HG02610 (cell line): ENCODE results near the gene SARS1.
"Not testable (repeated sequence)": the region's sequence is repeated elsewhere in the genome, so short reads cannot be mapped to it uniquely, and the experiment has no call there.

Source experiments
- ATAC-seq: cut with Tn5 transposase; IDR thresholded peaks from one replicate; pipeline ENCODE4 v1.9.1; 2021; ENCODE audit warnings: mild to moderate bottlenecking, moderate library complexity; ENCODE audit not compliant: unreplicated experiment

The SARS1 gene

GRCh38 chr1:109213824-109214693, at the start of gene SARS1:
SARS1 (plus strand) TSS chr1:109213918; CDS start chr1:109213993, 75 bp downstream.
- peak; percentile 75 for ATAC-seq

- ATAC-seq: no peak
Measured at GRCh38 chr1:109164538-109164937, 49.2 kb upstream of the SARS1 start.

- ATAC-seq: peak; percentile 54
Measured at GRCh38 chr1:109167001-109167506, 46.7 kb upstream of the SARS1 start.

GRCh38 chr1:109170035-109170764, 43.5 kb upstream of the SARS1 start:
- ATAC-seq: no peak

- ATAC-seq: no peak
Measured at GRCh38 chr1:109171646-109172045, 42.1 kb upstream of the SARS1 start.

GRCh38 chr1:109176349-109176748, 37.4 kb upstream of the SARS1 start:
- ATAC-seq: not testable (repeated sequence)

- ATAC-seq: not testable (repeated sequence)
Measured at GRCh38 chr1:109180715-109181084, 33.0 kb upstream of the SARS1 start.

- no peak for ATAC-seq
Measured at GRCh38 chr1:109181085-109181806, 32.5 kb upstream of the SARS1 start.

GRCh38 chr1:109181807-109182163, 31.9 kb upstream of the SARS1 start:
- ATAC-seq: no peak

- no peak for ATAC-seq
Measured at GRCh38 chr1:109183058-109183738, 30.5 kb upstream of the SARS1 start.

GRCh38 chr1:109184687-109185086, 29.0 kb upstream of the SARS1 start:
- no peak for ATAC-seq

- no peak for ATAC-seq
Measured at GRCh38 chr1:109185357-109185756, 28.4 kb upstream of the SARS1 start.

- ATAC-seq: no peak
Measured at GRCh38 chr1:109185990-109186732, 27.6 kb upstream of the SARS1 start.

GRCh38 chr1:109186733-109187086, 27.0 kb upstream of the SARS1 start:
- no peak for ATAC-seq

- ATAC-seq: no peak
Measured at GRCh38 chr1:109187127-109187526, 26.6 kb upstream of the SARS1 start.

GRCh38 chr1:109188200-109188599, 25.5 kb upstream of the SARS1 start:
- ATAC-seq: no peak

- no peak for ATAC-seq
Measured at GRCh38 chr1:109188781-109189180, 24.9 kb upstream of the SARS1 start.

- ATAC-seq: no peak
Measured at GRCh38 chr1:109190189-109190588, 23.5 kb upstream of the SARS1 start.

GRCh38 chr1:109191377-109191776, 22.3 kb upstream of the SARS1 start:
- no peak for ATAC-seq

GRCh38 chr1:109191891-109192290, 21.8 kb upstream of the SARS1 start:
- no peak for ATAC-seq
